Mucosa of descending colon (tissue), 3 donors: ENCODE results near the gene TSPAN8. TPM values are rescaled to one million over a fixed set of nuclear protein-coding genes. Genes with fewer than 3 reads are reported as not detected.

Experiments
- ATAC-seq: fragments of 200-7000 bp; cut with Tn5 transposase; one replicate; pipeline ENCODE4 v1.9.1; 2020; ENCODE audit warnings: mild to moderate bottlenecking, moderate library complexity
- DNase-seq, 3 donors: peaks; one replicate each; pipeline ENCODE4 v3.0.0-alpha.2; 2020
- H3K36me3 ChIP-seq: fragments of 200-600 bp; one replicate; pipeline ENCODE4 v1.8.0; 2021; ENCODE audit warnings: low read depth, mild to moderate bottlenecking
- H3K4me1 ChIP-seq: fragments of 200-600 bp; one replicate; pipeline ENCODE4 v1.8.0; 2021; ENCODE audit warnings: low read depth, mild to moderate bottlenecking
- H3K4me3 ChIP-seq: fragments of 200-600 bp; one replicate; pipeline ENCODE4 v1.8.0; 2021; ENCODE audit warnings: mild to moderate bottlenecking
- H3K9me3 ChIP-seq: fragments of 200-600 bp; one replicate; pipeline ENCODE4 v1.8.0; 2021; ENCODE audit warnings: mild to moderate bottlenecking
- intact Hi-C, 2 donors: fragments of 100-400 bp; cut with DNase I in 1 of 2; cut with micrococcal nuclease in 1 of 2; formaldehyde crosslinking; loops; one replicate each; pipeline versions ENCODE4 v1.11.0 to v1.11.1; 2022; cut with DNase I, micrococcal nuclease
- total RNA-seq, 3 donors: library from RNA; stranded (reverse); fragmentation: NEBNext Ultra II Directional in 2 of 3; extraction: Animal tissue kit (Norgen Biotek cat#: 25700) in 2 of 3; gene quantifications; one replicate each; pipeline versions ENCODE4 v1.2.1 to v1.2.4, GENCODE V29; 2021 to 2023
- TF ChIP-seq, protein P1 (sequence below): fragments of 200-600 bp; IDR thresholded peaks from one replicate; pipeline ENCODE4 v1.8.0; 2022; ENCODE audit warnings: antibody characterized with exemption, mild to moderate bottlenecking
- donor health status: DM: no; HTN: no; CAD: no; lungs with moderate emphysema.
- donor health status: DM: no; HTN: no; CAD: no.
- donor health status: DM: no; HTN: yes; CAD: no.

The TSPAN8 gene
- total RNA-seq, 3 donors from 2014 or later, result 685 to 1,687 (median 1,460) TPM

DNA sequence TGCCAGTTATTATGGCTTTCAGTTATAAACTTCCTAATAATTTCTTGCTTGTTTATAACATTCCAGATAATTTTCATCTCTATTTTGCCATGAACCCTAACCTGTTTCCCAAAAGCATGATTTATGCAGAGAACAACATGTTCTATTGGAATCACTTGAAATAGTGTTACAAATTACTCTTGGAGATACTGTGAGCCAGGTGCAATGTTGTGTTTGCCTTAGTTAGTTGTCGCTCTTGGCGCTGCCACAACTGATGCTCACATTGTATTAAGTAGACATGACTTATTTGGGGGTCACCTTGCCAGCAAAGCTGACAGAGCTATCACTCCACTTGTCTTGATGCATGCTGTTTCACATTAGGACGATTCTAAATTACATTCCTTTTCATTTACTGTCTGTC is 49.4 kb downstream of the TSPAN8 start:
- Histone ChIP-seq H3K9me3 (no peaks in the 10 kb centered on the region), H3K4me3 (no peak overlapping the region), H3K4me1 (no peaks in the 10 kb centered on the region), H3K36me3 (no peaks in the 10 kb centered on the region)
- DNase-seq, result no peak
- TF ChIP-seq, protein P1, sequence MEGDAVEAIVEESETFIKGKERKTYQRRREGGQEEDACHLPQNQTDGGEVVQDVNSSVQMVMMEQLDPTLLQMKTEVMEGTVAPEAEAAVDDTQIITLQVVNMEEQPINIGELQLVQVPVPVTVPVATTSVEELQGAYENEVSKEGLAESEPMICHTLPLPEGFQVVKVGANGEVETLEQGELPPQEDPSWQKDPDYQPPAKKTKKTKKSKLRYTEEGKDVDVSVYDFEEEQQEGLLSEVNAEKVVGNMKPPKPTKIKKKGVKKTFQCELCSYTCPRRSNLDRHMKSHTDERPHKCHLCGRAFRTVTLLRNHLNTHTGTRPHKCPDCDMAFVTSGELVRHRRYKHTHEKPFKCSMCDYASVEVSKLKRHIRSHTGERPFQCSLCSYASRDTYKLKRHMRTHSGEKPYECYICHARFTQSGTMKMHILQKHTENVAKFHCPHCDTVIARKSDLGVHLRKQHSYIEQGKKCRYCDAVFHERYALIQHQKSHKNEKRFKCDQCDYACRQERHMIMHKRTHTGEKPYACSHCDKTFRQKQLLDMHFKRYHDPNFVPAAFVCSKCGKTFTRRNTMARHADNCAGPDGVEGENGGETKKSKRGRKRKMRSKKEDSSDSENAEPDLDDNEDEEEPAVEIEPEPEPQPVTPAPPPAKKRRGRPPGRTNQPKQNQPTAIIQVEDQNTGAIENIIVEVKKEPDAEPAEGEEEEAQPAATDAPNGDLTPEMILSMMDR, result no peak
- intact Hi-C loops, result no loop called here
- no peak for ATAC-seq

DNA sequence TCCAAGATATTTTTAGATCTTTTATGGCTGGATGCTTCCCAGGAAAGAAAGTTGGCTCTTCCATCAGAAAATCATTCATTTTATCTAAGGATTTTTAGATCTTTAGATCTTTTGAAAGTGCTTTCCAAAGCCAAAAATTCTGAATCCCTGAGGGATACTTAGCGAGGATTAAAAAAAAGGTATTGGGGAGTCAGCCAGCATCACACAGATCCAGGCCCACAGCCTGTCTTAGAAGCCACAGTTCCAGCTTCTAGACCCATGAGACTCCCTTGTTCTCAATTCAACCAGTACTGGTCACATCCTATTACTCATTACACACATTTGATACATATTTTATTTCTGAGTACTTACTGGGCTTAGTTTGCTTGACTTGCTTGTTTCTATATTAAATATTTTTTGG is 49.9 kb downstream of the TSPAN8 start:
- H3K4me3 ChIP-seq, result no peak overlapping the region
- intact Hi-C loops, result no loop called here
- ATAC-seq, result no peak

DNA sequence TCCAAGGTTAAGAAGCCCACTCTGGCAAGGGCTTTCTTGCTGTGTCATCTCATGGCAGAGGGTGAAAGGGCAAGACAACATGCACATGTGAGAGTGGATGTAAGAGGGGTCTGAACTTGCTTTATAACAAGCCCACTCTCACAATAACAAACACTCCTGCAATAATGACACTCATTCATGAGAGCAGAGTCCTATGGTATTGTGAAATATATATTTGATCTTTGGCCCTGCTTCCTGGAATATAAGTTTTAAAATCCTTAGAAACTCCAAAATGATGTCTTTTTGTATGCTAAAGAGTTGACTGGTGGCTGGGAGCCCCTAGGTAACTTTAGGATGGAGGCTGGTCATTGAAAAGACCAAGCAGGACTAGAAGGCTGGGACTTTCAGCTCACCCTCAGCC is 51.8 kb downstream of the TSPAN8 start:
- no peaks in the 10 kb centered on the region for H3K9me3 ChIP-seq
- H3K4me3 ChIP-seq, result no peak overlapping the region
- H3K4me1 ChIP-seq, result no peaks in the 10 kb centered on the region
- DNase-seq (no peak), ATAC-seq (no peak)
- intact Hi-C loops, result no loop called here
- H3K36me3 ChIP-seq, result no peaks in the 10 kb centered on the region
- TF ChIP-seq, protein P1, result no peak

More for the DNA sequence above, 49.9 kb downstream of the TSPAN8 start:
- TF ChIP-seq, protein P1, result no peak
- Histone ChIP-seq H3K9me3 (no peaks in the 10 kb centered on the region), H3K4me1 (no peaks in the 10 kb centered on the region), H3K36me3 (no peaks in the 10 kb centered on the region)
- DNase-seq, result no peak

DNA sequence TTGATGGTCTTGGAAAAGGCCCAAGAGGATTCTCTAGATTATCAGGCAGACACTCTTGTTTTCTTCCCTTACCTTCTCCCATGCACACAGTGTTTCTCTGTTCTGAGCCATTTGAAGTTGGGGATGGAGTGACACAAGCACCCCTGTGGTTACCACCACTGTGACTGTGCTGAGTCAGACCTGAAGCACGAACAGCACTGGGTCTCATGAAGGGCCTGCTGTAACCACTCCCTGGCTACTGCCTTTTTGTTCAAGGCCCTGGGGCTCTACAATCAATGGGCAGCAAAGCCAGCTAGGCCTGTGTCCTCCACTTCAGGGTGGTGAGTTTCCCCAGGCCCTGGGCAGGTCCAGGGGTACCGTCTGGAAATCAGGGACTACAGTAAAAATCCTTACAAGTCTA is 65.5 kb downstream of the TSPAN8 start:
- ATAC-seq, result no peak

DNA sequence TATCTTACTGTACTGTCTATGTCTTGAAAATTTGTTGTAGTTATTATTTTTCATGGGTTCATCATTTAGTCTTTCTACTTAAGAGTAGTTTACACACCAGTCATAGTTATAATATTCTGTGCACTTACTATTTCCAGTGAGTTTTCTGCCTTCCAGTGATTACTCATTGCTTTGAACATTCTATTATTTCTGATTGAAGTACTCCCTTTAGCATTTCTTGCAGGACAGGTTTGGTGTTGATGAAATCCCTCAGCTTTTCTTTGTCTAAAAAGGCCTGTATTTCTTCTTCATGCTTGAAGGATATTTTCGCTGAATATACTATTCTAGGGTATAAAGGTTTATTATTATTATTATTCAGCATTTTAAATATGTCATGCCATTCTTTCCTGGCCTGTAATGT is 66.8 kb downstream of the TSPAN8 start:
- TF ChIP-seq, protein P1, result no peak
- Histone ChIP-seq H3K4me3 (no peak overlapping the region), H3K9me3 (no peaks in the 10 kb centered on the region), H3K36me3 (no peaks in the 10 kb centered on the region), H3K4me1 (no peaks in the 10 kb centered on the region)
- intact Hi-C loops, result no loop called here
- DNase-seq (no peak), ATAC-seq (no peak)

More for the DNA sequence above, 65.5 kb downstream of the TSPAN8 start:
- no peak for DNase-seq
- Histone ChIP-seq H3K4me1 (no peaks in the 10 kb centered on the region), H3K9me3 (no peaks in the 10 kb centered on the region), H3K4me3 (no peak overlapping the region), H3K36me3 (no peaks in the 10 kb centered on the region)
- TF ChIP-seq, protein P1, result no peak
- intact Hi-C loops, result no loop called here

DNA sequence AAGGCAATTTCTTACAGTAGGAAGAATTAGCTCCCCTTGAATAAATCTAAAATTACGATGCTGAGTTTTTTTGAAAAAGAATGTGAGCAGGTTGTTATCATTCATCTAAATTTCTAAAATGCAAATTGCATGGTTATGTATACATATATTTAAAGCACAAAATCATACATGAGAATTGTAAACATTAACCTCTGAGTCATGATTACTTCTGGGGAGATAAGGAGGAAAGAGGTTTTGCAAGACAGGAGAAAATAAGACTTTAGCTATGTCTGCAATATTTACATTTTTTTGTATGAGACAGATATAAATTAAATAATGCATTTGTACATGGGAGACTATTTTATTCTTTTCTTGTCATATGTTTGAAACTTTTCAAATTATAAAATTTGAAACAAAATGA is 72.2 kb downstream of the TSPAN8 start:
- TF ChIP-seq, protein P1, result no peak
- Histone ChIP-seq H3K4me1 (no peaks in the 10 kb centered on the region), H3K9me3 (no peaks in the 10 kb centered on the region), H3K36me3 (no peaks in the 10 kb centered on the region), H3K4me3 (no peak overlapping the region)
- intact Hi-C loops, result no loop called here
- DNase-seq (no peak), ATAC-seq (no peak)
